ENCODE data around the gene NAA40. TPM values are rescaled to one million over a fixed set of nuclear protein-coding genes. Genes with fewer than 3 reads are reported as not detected.

NAA40 gene
- total and polyA plus RNA-seq, 2 of the 13 experiments (the other 11 are each of a cell fraction or from before 2014, with no cell fraction given): 11.1 to 17.9 TPM

DNA sequence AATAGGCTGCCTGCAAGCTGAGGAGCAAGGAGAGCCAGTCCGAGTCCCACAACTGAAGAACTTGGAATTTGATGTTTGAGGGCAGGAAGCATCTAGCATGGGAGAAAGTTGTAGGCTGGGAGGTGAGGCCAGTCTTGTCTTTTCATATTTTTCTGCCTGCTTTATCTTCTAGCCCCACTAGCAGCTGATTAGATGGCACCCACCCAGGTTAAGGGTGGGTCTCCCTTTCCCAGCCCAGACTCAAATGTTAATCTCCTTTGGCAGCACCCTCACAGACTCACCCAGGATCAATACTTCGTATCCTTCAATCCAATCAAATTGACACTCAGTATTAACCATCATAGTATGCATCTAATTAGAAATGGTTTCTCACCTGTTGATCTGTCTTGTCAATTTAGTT is 30.7 kb downstream of the NAA40 start (continued):
- no peak for TF ChIP-seq AHR (CRISPR knock-in tag; IDR thresholded peaks at IDR 0.05)

- no peak for FAIRE-seq
- POLR2A ChIA-PET: interaction anchor here (0.9 kb wide), 1 partner anchor 28 kb away, joined by 3 read pairs; no protein-coding TSS in a partner anchor
- Histone ChIP-seq H3K4me3 (replicated peaks in 1 of 3; ENCODE audit: insufficient read depth in 1 of 3, low read depth in 2 of 3, low read length in 3 of 3) (peak overlapping the region in 1 of 3 experiments; percentile 10; a peak in 1 of 6 replicates), H3K79me2 (ENCODE audit: insufficient read depth, low read length) (peaks cover 8% of the 10 kb centered on the region), H3K4me2 (ENCODE audit: low read depth, low read length) (peak overlapping the region; percentile 31), H3K27ac (ENCODE audit: extremely low read length, insufficient read depth, low read length) (no peak overlapping the region), H3K36me3 (replicated peaks in 1 of 2; ENCODE audit: control insufficient read depth in 1 of 2, insufficient read depth in 2 of 2, low read length in 2 of 2) (peaks cover 0 to 1% of the 10 kb centered on the region in 2 experiments; a peak in 1 of 5 replicates), H3K4me1 (ENCODE audit: insufficient read depth, low read length) (peaks cover 30% of the 10 kb centered on the region), H3K9me3 (ENCODE audit: low read length) (no peaks in the 10 kb centered on the region), H4K20me1 (ENCODE audit: insufficient read depth, low read length) (peaks cover 1% of the 10 kb centered on the region; the same call in 1 of the 2 replicates), H3K9ac (ENCODE audit: insufficient read depth, low read depth, low read length) (no peak overlapping the region), H3K27me3 (ENCODE audit: control insufficient read depth in 1 of 2, insufficient read depth in 2 of 2, low read length in 2 of 2) (peaks cover 0 to 1% of the 10 kb centered on the region in 2 experiments; a peak in 2 of 5 replicates), H2AFZ (ENCODE audit: low read length) (no peak overlapping the region)
- peak; percentile 48 for DNase-seq (ENCODE audit: low spot score)
- no TSS peak for BruUV-seq (replicated peaks)
- CTCF ChIA-PET (ENCODE audit: low intra/inter-chr PET ratio, low total read pairs): no interaction called here
- in situ Hi-C loops (cut with HindIII; ENCODE audit: extremely low pct_ligation_motif_present, low pct_unique_long_range_greater_than_20kb) (no loop called here), intact Hi-C loops (cut with micrococcal nuclease; ENCODE audit: unreplicated experiment) (no loop called here)
- no peak for ATAC-seq
- 11% methylated on average over 5 of the region's 5 CpGs for WGBS (ENCODE audit: low lambda C conversion rate)
- TF ChIP-seq ZIK1 (CRISPR knock-in tag; IDR thresholded peaks at IDR 0.05; ENCODE audit: borderline replicate concordance, low read depth): no peak
- TF ChIP-seq YY1 (IDR thresholded peaks at IDR 0.05; ENCODE audit: insufficient read depth, insufficient replicate concordance, low read depth, low read length): no peak
- 0 out of 2 replicates have a peak, but pooled peaks have one; percentile 16 for TF ChIP-seq TGIF2 (CRISPR knock-in tag; IDR thresholded peaks at IDR 0.05)
- TF ChIP-seq FOXM1 (CRISPR knock-in tag; IDR thresholded peaks at IDR 0.05): no peak
- TF ChIP-seq E2F5 (CRISPR knock-in tag; conservative IDR thresholded peaks at IDR 0.05): no peak
- TF ChIP-seq TBX3 (IDR thresholded peaks at IDR 0.05; ENCODE audit: borderline replicate concordance): no peak
- no peak for TF ChIP-seq HNRNPK (IDR thresholded peaks at IDR 0.05; ENCODE audit: low read depth, low read length, poor library complexity, severe bottlenecking)
- TF ChIP-seq, protein P1, sequence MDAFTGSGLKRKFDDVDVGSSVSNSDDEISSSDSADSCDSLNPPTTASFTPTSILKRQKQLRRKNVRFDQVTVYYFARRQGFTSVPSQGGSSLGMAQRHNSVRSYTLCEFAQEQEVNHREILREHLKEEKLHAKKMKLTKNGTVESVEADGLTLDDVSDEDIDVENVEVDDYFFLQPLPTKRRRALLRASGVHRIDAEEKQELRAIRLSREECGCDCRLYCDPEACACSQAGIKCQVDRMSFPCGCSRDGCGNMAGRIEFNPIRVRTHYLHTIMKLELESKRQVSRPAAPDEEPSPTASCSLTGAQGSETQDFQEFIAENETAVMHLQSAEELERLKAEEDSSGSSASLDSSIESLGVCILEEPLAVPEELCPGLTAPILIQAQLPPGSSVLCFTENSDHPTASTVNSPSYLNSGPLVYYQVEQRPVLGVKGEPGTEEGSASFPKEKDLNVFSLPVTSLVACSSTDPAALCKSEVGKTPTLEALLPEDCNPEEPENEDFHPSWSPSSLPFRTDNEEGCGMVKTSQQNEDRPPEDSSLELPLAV (CRISPR knock-in tag; conservative IDR thresholded peaks at IDR 0.05; ENCODE audit: low read depth): no peak
- 0 out of 2 replicates have a peak, but pooled peaks have one; percentile 30 for TF ChIP-seq GATAD2A (CRISPR knock-in tag; IDR thresholded peaks at IDR 0.05)
- no peak for TF ChIP-seq NR2F6 (IDR thresholded peaks at IDR 0.05)
- peak; percentile 28; the same call in 1 of the 2 replicates for TF ChIP-seq NR2F6 (CRISPR knock-in tag; IDR thresholded peaks at IDR 0.05)
- TF ChIP-seq, protein P2, sequence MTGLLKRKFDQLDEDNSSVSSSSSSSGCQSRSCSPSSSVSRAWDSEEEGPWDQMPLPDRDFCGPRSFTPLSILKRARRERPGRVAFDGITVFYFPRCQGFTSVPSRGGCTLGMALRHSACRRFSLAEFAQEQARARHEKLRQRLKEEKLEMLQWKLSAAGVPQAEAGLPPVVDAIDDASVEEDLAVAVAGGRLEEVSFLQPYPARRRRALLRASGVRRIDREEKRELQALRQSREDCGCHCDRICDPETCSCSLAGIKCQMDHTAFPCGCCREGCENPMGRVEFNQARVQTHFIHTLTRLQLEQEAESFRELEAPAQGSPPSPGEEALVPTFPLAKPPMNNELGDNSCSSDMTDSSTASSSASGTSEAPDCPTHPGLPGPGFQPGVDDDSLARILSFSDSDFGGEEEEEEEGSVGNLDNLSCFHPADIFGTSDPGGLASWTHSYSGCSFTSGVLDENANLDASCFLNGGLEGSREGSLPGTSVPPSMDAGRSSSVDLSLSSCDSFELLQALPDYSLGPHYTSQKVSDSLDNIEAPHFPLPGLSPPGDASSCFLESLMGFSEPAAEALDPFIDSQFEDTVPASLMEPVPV (CRISPR knock-in tag; IDR thresholded peaks at IDR 0.05): no peak
- TF ChIP-seq HNF4A (CRISPR knock-in tag; IDR thresholded peaks at IDR 0.05): peak; percentile 35; the same call in 1 of the 2 replicates
- TF ChIP-seq SAP130 (CRISPR knock-in tag; IDR thresholded peaks at IDR 0.05; ENCODE audit: low read depth): peak; percentile 42; the same call in 1 of the 2 replicates
- TF ChIP-seq, protein P3, sequence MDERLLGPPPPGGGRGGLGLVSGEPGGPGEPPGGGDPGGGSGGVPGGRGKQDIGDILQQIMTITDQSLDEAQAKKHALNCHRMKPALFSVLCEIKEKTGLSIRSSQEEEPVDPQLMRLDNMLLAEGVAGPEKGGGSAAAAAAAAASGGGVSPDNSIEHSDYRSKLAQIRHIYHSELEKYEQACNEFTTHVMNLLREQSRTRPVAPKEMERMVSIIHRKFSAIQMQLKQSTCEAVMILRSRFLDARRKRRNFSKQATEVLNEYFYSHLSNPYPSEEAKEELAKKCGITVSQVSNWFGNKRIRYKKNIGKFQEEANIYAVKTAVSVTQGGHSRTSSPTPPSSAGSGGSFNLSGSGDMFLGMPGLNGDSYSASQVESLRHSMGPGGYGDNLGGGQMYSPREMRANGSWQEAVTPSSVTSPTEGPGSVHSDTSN (CRISPR knock-in tag; IDR thresholded peaks at IDR 0.05): no peak
- TF ChIP-seq, protein P4, sequence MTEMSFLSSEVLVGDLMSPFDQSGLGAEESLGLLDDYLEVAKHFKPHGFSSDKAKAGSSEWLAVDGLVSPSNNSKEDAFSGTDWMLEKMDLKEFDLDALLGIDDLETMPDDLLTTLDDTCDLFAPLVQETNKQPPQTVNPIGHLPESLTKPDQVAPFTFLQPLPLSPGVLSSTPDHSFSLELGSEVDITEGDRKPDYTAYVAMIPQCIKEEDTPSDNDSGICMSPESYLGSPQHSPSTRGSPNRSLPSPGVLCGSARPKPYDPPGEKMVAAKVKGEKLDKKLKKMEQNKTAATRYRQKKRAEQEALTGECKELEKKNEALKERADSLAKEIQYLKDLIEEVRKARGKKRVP (CRISPR knock-in tag; IDR thresholded peaks at IDR 0.05): 0 out of 4 replicates have a peak, but pooled peaks of 1 of the 2 experiments have one; percentile 20
- TF ChIP-seq CEBPB (IDR thresholded peaks at IDR 0.05; ENCODE audit: borderline replicate concordance, low read depth, low read length): no peak
Observed at GRCh38 chr11:63970902-63971301, 32.1 kb downstream of the NAA40 start.
